ENCODE results near the gene POPDC3.
"Not testable (repeated sequence)": the region's sequence is repeated elsewhere in the genome, so short reads cannot be mapped to it uniquely, and the experiment has no call there.

POPDC3 gene, protein sequence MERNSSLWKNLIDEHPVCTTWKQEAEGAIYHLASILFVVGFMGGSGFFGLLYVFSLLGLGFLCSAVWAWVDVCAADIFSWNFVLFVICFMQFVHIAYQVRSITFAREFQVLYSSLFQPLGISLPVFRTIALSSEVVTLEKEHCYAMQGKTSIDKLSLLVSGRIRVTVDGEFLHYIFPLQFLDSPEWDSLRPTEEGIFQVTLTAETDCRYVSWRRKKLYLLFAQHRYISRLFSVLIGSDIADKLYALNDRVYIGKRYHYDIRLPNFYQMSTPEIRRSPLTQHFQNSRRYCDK

GRCh38 chr6:105179244-105180065, at the start of gene POPDC3:
Gene POPDC3 (minus strand): TSS chr6:105180014. CDS start chr6:105161909, 18,105 bp downstream.
- TF ChIP-seq, protein P1, sequence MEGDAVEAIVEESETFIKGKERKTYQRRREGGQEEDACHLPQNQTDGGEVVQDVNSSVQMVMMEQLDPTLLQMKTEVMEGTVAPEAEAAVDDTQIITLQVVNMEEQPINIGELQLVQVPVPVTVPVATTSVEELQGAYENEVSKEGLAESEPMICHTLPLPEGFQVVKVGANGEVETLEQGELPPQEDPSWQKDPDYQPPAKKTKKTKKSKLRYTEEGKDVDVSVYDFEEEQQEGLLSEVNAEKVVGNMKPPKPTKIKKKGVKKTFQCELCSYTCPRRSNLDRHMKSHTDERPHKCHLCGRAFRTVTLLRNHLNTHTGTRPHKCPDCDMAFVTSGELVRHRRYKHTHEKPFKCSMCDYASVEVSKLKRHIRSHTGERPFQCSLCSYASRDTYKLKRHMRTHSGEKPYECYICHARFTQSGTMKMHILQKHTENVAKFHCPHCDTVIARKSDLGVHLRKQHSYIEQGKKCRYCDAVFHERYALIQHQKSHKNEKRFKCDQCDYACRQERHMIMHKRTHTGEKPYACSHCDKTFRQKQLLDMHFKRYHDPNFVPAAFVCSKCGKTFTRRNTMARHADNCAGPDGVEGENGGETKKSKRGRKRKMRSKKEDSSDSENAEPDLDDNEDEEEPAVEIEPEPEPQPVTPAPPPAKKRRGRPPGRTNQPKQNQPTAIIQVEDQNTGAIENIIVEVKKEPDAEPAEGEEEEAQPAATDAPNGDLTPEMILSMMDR (IDR thresholded peaks at IDR 0.05) = no peak
- Histone ChIP-seq H3K4me1 (no peaks in the 10 kb centered on the region), H3K4me3 (ENCODE audit: low read depth, low read length) (peak within 1 kb of the TSS; percentile 33), H3K9me3 (ENCODE audit: control insufficient read depth, low read length) (no peaks in the 10 kb centered on the region), H3K27me3 (ENCODE audit: control insufficient read depth, insufficient read depth, low read length) (no peaks in the 10 kb centered on the region), H3K9ac (no peak within 1 kb of the TSS), H3K36me3 (ENCODE audit: control insufficient read depth, insufficient read depth, low read length) (no peaks in the 10 kb centered on the region), H2AFZ (peak within 1 kb of the TSS; percentile 93), H3K79me2 (no peaks in the 10 kb centered on the region), H3K27ac (no peak within 1 kb of the TSS), H3K4me2 (ENCODE audit: low read length) (peak within 1 kb of the TSS; percentile 75)

GRCh38 chr6:105227295-105227767, 47.5 kb upstream of the POPDC3 start:
- no peaks in the 10 kb centered on the region for H3K4me1 ChIP-seq
- no peak overlapping the region for H3K4me2 ChIP-seq (ENCODE audit: low read length)
- H3K4me3 ChIP-seq (ENCODE audit: low read depth, low read length) = no peak overlapping the region
- H3K27ac ChIP-seq = no peak overlapping the region
- no peaks in the 10 kb centered on the region for H3K9me3 ChIP-seq (ENCODE audit: control insufficient read depth, low read length)
- TF ChIP-seq, protein P1 (IDR thresholded peaks at IDR 0.05) = no peak
- H3K79me2 ChIP-seq = no peaks in the 10 kb centered on the region
- no peak overlapping the region for H3K9ac ChIP-seq
- no peaks in the 10 kb centered on the region for H3K36me3 ChIP-seq (ENCODE audit: control insufficient read depth, insufficient read depth, low read length)
- H2AFZ ChIP-seq = no peak overlapping the region
- H3K27me3 ChIP-seq (ENCODE audit: control insufficient read depth, insufficient read depth, low read length) = no peaks in the 10 kb centered on the region

DNA sequence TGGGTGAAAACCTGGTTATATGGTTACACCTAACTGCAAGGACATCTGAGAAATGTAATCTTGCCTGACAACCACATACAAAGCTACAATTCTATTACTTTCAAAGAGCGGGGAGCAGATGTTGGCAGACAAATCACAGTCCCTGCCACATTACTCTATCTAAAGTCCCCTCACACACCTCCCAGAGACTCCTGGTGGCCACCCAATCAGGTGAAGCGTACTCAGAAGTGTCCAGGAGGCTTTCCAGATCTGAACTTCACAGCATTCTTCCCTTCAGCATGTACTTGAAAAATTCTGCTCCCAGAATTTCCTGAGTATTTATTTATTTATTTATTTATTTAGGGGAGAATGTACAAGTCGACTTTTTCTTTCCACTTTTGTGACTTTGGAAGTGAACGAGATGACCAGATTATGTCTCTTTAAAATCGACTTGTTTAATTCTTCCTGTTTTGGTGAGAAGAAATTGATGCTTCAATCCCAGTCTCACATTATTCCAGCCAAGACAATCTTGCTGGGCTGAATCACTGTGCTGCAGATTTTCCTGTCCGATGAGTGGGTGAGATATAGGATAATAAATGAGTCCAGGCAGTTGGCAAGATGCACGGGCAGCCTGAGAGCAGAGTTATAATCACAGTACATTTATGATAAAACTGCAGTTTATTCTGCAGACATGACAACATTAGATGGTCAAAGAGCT, 46.9 kb upstream of the POPDC3 start:
- Histone ChIP-seq H2AFZ (no peak overlapping the region), H3K27ac (no peak overlapping the region), H3K27me3 (ENCODE audit: control insufficient read depth, insufficient read depth, low read length) (no peaks in the 10 kb centered on the region), H3K4me2 (ENCODE audit: low read length) (no peak overlapping the region), H3K79me2 (no peaks in the 10 kb centered on the region), H3K9me3 (ENCODE audit: control insufficient read depth, low read length) (no peaks in the 10 kb centered on the region), H3K4me3 (ENCODE audit: low read depth, low read length) (no peak overlapping the region), H3K9ac (no peak overlapping the region), H3K36me3 (ENCODE audit: control insufficient read depth, insufficient read depth, low read length) (no peaks in the 10 kb centered on the region), H3K4me1 (no peaks in the 10 kb centered on the region)
- TF ChIP-seq, protein P1 (IDR thresholded peaks at IDR 0.05) = no peak

GRCh38 chr6:105223242-105223641, 43.4 kb upstream of the POPDC3 start:
- TF ChIP-seq, protein P1 (IDR thresholded peaks at IDR 0.05) = no peak
- Histone ChIP-seq H3K9me3 (ENCODE audit: control insufficient read depth, low read length) (no peaks in the 10 kb centered on the region), H3K27me3 (ENCODE audit: control insufficient read depth, insufficient read depth, low read length) (no peaks in the 10 kb centered on the region), H3K4me1 (no peaks in the 10 kb centered on the region), H2AFZ (no peak overlapping the region), H3K79me2 (no peaks in the 10 kb centered on the region), H3K27ac (no peak overlapping the region), H3K36me3 (ENCODE audit: control insufficient read depth, insufficient read depth, low read length) (no peaks in the 10 kb centered on the region), H3K4me2 (ENCODE audit: low read length) (no peak overlapping the region), H3K9ac (no peak overlapping the region), H3K4me3 (ENCODE audit: low read depth, low read length) (no peak overlapping the region)

- H3K4me3 ChIP-seq (ENCODE audit: low read depth, low read length); H3K79me2 ChIP-seq; H2AFZ ChIP-seq; H3K36me3 ChIP-seq (ENCODE audit: control insufficient read depth, insufficient read depth, low read length); H3K27ac ChIP-seq; H3K9me3 ChIP-seq (ENCODE audit: control insufficient read depth, low read length); H3K27me3 ChIP-seq (ENCODE audit: control insufficient read depth, insufficient read depth, low read length); H3K9ac ChIP-seq; H3K4me2 ChIP-seq (ENCODE audit: low read length); H3K4me1 ChIP-seq: not testable (repeated sequence)
Measured at GRCh38 chr6:105221219-105221618, 41.4 kb upstream of the POPDC3 start.

All from parathyroid adenoma (tissue), 2 donors.